Mucosa of rectum (tissue), 2 donors: ENCODE results near the gene PPM1G.

Experiments used
- H3K27ac ChIP-seq, 2 donors: one replicate each; pipeline ENCODE4 v1.7.0; 2013; ENCODE audit warnings: inconsistent platforms in 2 of 2, low read depth in 2 of 2, low read length in 2 of 2
- H3K27me3 ChIP-seq, 2 donors: one replicate each; pipeline ENCODE4 v1.7.0; 2013; ENCODE audit warnings: low read length in 2 of 2; ENCODE audit not compliant: control insufficient read depth in 2 of 2, insufficient read depth in 2 of 2
- H3K36me3 ChIP-seq, 2 donors: one replicate each; pipeline ENCODE4 v1.7.0; 2013; ENCODE audit warnings: low read length in 2 of 2; ENCODE audit not compliant: control insufficient read depth in 2 of 2, insufficient read depth in 2 of 2
- H3K4me1 ChIP-seq, 2 donors: one replicate each; pipeline ENCODE4 v1.7.0; 2013; ENCODE audit warnings: low read length in 2 of 2, mild to moderate bottlenecking in 1 of 2; ENCODE audit not compliant: control insufficient read depth in 2 of 2, insufficient read depth in 2 of 2
- H3K4me3 ChIP-seq, 2 donors: one replicate each; pipeline ENCODE4 v1.7.0; 2013; ENCODE audit warnings: low read length in 2 of 2
- H3K9ac ChIP-seq, 2 donors: one replicate each; pipeline ENCODE4 v1.7.0; 2013; ENCODE audit warnings: low read length in 2 of 2, low read depth in 1 of 2, mild to moderate bottlenecking in 1 of 2
- H3K9me3 ChIP-seq, 2 donors: one replicate each; pipeline ENCODE4 v1.7.0; 2013; ENCODE audit warnings: low read length in 2 of 2; ENCODE audit not compliant: control insufficient read depth in 2 of 2
- donor health status: healthy.
- donor health status: Normal muscosa, but diverticular disease.

Gene PPM1G

DNA sequence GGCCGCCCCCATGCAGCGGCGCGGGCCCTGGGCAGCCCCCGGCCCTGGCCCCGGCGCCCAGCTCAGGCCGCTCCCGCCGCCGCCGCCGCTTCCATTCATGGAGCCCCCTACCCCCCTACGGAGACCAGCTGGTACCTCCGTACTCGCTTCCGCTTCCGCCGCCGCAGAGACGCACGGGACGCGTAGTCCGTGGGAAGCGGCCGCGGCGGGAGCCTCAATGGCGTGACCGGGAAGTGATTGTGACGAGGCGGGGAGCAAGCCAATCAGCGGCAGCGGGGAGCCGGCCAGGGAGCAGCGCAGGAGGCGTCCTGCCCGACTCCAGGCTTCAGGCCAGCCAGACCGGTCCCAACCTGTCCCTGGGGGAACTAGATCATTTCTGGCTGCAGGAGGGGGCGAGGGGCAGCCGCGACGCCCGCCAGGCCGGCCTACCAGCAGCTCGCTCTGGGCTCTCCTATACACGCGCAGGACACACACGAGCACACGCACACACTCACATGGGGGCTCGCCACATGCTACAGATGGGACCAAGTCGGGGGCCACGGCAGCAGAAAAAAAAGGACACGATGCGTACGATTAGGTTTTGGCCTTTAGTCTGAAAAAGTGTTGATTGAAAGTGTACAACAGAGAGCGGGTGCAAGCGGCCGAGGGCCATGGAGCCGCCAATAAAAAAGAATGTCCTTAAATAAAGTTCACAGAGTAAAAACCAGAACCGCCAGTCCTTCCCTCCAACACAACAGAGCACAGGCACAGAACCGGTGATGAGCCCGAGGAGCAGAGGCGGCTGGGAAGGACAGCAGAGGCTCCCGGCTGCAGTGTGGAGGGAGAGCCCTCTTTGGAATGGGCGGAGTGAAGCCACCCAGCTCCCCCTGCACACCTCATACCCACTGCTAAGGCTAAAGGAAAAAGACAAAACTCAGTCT, 28.5 kb downstream of the PPM1G start, which contains the start of gene ZNF513:
TSS of gene ZNF513 (minus strand) at position 109 of the 920 bp plus-strand sequence. CDS start 208 bp downstream, outside the sequence.
- Histone ChIP-seq H3K27me3 (no peaks in the 10 kb centered on the region), H3K4me3 (peak within 1 kb of the TSS; percentile 78 to 90), H3K27ac (peak within 1 kb of the TSS; percentile 84 to 89), H3K36me3 (peaks cover 53 to 61% of the 10 kb centered on the region in 2 donors), H3K9ac (peak within 1 kb of the TSS; percentile 80 to 92), H3K4me1 (peaks cover 21 to 23% of the 10 kb centered on the region in 2 donors), H3K9me3 (no peaks in the 10 kb centered on the region)

DNA sequence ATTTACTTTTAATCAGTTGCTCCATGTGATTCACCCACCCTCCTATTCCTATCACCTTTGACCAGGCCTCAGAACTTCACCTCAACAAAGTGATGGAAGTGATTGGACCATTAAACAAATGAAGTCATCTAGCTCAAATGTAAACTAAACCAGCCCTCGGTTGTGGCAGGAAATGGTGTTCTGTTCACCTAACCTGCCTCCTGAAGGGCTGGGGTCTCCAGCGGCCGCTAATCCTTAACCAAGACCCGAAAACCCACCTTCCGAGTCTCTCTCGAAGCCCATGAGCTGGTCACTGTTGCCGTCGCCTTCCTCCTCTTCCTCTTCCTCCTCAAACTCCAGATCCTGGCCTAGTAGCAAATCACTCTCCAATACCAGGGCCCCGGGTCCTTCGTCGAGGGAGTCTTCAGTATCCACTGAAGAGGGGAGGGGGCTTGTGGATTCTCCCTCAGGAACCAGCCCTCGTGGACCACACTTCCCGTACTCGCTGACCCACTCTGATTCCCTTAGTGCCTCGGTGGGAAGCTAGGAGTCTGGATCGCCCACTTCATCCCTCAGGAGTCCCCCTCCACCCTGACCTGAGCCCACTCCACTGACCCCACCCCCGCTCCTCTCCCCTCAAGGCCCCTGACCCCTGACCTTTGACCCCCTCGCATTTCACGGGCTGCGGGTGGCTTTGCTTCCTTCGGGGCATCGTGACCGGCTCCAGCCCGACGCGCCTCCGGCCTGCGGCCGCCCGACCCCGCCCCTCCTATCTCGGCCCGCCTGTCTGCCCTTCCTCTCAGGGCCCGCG, 29.4 kb downstream of the PPM1G start:
- Histone ChIP-seq H3K4me3 (peak overlapping the region; percentile 78 to 90), H3K4me1 (peaks cover 21 to 23% of the 10 kb centered on the region in 2 donors), H3K27me3 (no peaks in the 10 kb centered on the region), H3K9me3 (no peaks in the 10 kb centered on the region), H3K9ac (peak overlapping the region; percentile 80 to 92), H3K36me3 (peaks cover 54 to 62% of the 10 kb centered on the region in 2 donors), H3K27ac (peak overlapping the region; percentile 81 to 89)

DNA sequence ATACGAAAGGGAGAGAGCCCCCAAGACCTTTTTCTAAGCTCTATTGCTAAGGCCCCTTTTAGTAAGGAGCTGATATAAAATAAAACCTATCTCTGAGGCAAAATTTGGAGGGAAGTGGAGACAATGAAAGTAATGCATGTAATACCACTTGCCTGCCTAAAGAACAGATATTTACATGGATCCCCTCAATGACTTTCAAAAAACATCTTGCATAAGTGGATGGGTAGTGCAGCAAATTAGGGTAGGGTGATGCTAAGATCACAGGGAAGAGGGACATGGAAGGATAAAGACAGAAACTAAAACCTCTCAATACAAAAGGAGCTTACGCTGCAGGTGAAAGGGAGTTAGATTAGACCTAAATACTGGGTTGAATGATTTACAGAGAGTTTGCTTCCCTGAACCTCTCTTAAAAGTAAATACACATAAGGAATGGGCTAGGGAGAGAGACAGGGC, 30.0 kb downstream of the PPM1G start:
- no peaks in the 10 kb centered on the region for H3K27me3 ChIP-seq
- peak overlapping the region; percentile 81 to 89 for H3K27ac ChIP-seq
- peak overlapping the region; percentile 78 to 90 for H3K4me3 ChIP-seq
- H3K9me3 ChIP-seq = no peaks in the 10 kb centered on the region
- peak overlapping the region; percentile 80 to 92 for H3K9ac ChIP-seq
- H3K36me3 ChIP-seq = peaks cover 54 to 62% of the 10 kb centered on the region in 2 donors
- H3K4me1 ChIP-seq = peaks cover 21 to 23% of the 10 kb centered on the region in 2 donors

DNA sequence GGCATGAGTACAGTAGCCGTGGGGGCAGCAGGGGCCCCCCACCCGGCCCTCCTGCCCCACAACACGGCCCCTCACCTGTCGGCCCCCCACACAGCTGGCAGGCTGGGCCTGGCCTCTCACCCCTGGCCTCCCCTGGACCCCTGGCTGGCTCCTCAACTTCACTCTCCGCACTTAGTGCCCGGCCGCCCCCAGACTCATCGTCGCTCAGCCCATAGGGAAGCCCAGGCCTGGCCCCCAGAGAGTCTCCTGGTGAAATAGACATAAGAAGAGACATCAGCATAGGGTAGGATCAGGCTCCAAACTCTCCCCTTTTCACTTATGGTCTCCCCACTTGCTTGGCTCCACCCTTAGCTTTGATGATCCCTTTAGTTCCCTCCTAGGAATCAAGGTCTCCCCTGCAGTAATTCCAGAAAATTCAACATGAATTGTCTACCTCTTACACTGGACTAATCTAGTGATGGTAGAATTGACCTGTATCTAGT, 30.5 kb downstream of the PPM1G start:
- Histone ChIP-seq H3K27me3 (no peaks in the 10 kb centered on the region), H3K27ac (peak overlapping the region in 1 of 2 donors; percentile 81), H3K4me1 (peaks cover 21 to 23% of the 10 kb centered on the region in 2 donors), H3K9ac (peak overlapping the region in 1 of 2 donors; percentile 80), H3K4me3 (peak overlapping the region in 1 of 2 donors; percentile 90), H3K36me3 (peaks cover 54 to 60% of the 10 kb centered on the region in 2 donors), H3K9me3 (no peaks in the 10 kb centered on the region)

DNA sequence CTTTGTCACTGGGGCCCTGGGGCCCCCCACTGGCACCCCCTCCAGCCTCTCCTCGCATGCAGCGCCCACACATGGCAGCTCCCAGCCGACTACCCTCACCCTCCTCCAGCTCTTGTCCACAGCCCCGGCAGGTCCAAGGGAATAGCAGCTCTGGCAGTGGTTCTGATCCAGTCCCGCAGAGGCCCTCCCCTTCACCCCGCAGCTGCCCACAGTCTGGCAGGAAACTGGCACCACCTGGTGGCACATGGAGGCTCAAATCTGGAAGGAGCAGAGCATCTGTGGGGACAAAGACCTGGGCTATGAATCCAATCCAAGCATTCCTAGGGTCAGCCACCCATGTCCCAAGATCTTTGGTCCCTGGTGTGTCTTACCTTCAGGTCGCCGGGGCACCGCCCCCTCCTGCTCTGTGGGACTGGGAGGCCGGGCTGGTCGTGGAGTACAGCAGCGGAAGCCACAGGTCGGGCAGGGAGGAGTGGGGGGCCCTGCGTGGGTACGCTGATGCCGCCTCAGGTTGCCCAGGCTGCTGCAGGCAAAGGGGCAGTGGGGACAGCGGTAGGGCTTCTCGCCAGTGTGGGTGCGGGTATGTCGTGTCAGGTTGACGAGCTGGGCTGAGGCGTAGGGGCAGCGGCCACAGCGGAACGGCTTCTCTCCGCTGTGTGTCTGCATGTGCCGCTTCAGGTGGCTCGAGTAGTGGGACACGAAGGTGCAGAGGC, 31.1 kb downstream of the PPM1G start:
- Histone ChIP-seq H3K9me3 (no peaks in the 10 kb centered on the region), H3K4me3 (no peak overlapping the region), H3K4me1 (peaks cover 21 to 23% of the 10 kb centered on the region in 2 donors), H3K27me3 (no peaks in the 10 kb centered on the region), H3K36me3 (peaks cover 53 to 58% of the 10 kb centered on the region in 2 donors), H3K9ac (no peak overlapping the region), H3K27ac (no peak overlapping the region)

DNA sequence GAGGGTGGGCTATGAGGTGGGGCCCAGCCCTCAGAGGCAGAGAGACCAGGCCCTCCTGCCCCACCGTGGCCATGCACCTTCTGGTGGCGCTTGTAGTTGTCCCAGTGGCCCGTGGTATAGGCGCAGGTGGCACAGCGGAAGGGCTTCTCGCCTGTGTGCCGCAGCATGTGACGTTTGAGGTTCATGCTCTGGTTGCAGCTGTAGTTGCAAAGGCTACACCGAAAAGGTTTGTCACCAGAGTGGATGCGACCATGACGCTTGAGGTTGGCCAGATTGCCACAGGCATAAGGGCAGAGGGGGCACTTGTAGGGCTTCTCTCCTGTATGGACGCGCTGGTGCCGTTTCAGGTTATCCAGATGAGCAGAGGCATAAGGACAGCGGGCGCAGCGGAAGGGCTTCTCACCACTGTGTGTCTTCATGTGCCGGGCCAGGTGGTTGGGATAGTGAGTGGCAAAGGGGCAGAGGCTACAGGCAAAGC, 31.7 kb downstream of the PPM1G start:
- Histone ChIP-seq H3K4me1 (peaks cover 23 to 28% of the 10 kb centered on the region in 2 donors), H3K9me3 (no peaks in the 10 kb centered on the region), H3K4me3 (no peak overlapping the region), H3K27ac (no peak overlapping the region), H3K36me3 (peaks cover 56 to 63% of the 10 kb centered on the region in 2 donors), H3K27me3 (no peaks in the 10 kb centered on the region), H3K9ac (no peak overlapping the region)

DNA sequence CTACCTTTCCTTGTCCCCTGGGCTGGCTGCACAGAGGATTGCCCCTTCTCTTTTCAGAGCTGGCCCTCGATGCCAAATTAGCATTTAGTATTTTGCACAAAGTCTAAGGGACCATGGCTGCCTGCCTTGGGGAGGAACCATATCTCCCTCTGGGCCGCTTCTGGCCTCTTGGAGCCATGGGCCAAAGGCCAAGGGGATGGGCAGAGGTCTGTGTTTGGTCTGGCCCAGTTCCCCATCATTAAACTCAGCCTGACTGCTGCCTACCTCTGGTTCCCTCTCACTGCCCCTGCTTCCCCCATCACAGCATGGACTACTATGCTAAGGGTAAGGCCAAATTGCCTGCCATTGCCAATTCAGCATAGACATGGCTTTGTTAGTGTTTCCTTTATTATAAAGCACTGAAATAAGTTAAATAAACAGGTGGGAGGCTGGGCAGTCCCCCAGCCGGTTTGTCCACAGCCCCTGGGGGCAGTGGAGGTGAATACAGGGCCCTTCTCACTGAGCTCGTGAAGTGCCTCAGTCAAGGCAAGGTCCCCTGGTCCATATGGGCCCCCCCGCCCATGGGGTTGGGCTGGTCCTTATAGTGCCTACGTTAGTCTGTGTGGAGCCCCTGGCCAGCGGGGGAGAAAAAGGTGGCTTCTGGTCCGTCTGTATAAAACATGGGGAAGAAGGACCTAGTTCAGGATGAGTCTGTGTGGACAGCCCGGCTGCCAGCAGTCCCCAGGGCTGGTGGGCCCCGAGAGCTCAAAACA, 32.3 kb downstream of the PPM1G start:
- no peak overlapping the region for H3K4me3 ChIP-seq
- H3K9me3 ChIP-seq = no peaks in the 10 kb centered on the region
- H3K27me3 ChIP-seq = no peaks in the 10 kb centered on the region
- no peak overlapping the region for H3K9ac ChIP-seq
- H3K27ac ChIP-seq = no peak overlapping the region
- peaks cover 29 to 34% of the 10 kb centered on the region in 2 donors for H3K4me1 ChIP-seq
- H3K36me3 ChIP-seq = peaks cover 54 to 61% of the 10 kb centered on the region in 2 donors

DNA sequence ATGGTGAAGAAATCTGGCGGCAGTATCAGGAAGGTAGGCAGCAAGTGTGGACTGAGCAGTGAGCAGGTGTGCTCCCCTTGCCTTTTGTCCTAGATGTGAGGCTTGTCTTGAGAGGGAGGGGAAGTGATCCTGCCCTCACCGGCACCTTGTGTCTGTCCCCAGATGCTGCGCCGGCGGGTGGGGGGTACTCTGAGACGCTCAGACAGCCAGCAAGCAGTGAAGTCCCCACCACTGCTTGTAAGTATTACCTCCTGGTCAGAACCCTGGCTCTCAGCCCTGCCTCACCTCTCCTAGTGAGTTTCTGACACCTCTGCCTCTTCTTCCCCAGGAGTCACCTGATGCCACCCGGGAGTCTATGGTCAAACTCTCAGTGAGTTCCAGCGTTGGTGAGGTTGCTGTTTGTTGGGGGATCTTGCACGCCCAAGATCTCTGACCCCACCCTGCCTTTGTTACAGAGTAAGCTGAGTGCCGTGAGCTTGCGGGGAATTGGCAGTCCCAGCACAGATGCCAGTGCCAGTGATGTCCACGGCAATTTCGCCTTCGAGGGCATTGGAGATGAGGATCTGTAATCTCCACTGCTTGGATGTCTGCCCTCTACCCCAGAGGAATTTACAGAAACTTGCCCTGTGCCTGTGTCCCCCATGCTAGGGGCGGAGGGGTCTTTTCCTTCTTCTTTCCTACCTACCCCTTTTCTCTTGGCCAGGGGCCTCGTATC, 33.1 kb downstream of the PPM1G start:
- no peaks in the 10 kb centered on the region for H3K9me3 ChIP-seq
- H3K36me3 ChIP-seq = peaks cover 53 to 55% of the 10 kb centered on the region in 2 donors
- H3K27me3 ChIP-seq = no peaks in the 10 kb centered on the region
- no peak overlapping the region for H3K9ac ChIP-seq
- no peak overlapping the region for H3K4me3 ChIP-seq
- H3K27ac ChIP-seq = no peak overlapping the region
- H3K4me1 ChIP-seq = peaks cover 33 to 38% of the 10 kb centered on the region in 2 donors
